Memory B cell (primary cell): ENCODE data around the gene EDEM2.
"Not testable (repeated sequence)": the region's sequence is repeated elsewhere in the genome, so short reads cannot be mapped to it uniquely, and the experiment has no call there.

ENCODE experiments used
- ATAC-seq: fragments of 150-1000 bp; cut with Tn5 transposase; 2 replicates; pipeline ENCODE4 v1.10.0; 2021; ENCODE audit warnings: low read depth, mild to moderate bottlenecking, moderate library complexity
- DNase-seq, 2 donors: peaks; one replicate each; pipeline ENCODE4 v3.0.0; 2022; ENCODE audit warnings: low spot score in 2 of 2
- H3K27ac Mint-ChIP-seq: one replicate; pipeline ENCODE4 v1.8.0; 2022; ENCODE audit warnings: mild to moderate bottlenecking, moderate library complexity, mixed read lengths
- H3K27me3 Mint-ChIP-seq: one replicate; pipeline ENCODE4 v1.8.0; 2022; ENCODE audit warnings: mixed read lengths
- H3K36me3 Mint-ChIP-seq: one replicate; pipeline ENCODE4 v1.8.0; 2022; ENCODE audit warnings: mild to moderate bottlenecking, mixed read lengths
- H3K4me1 Mint-ChIP-seq: one replicate; pipeline ENCODE4 v1.8.0; 2022; ENCODE audit warnings: mixed read lengths
- H3K4me3 Mint-ChIP-seq: one replicate; pipeline ENCODE4 v1.8.0; 2022; ENCODE audit warnings: mild to moderate bottlenecking, moderate library complexity, mixed read lengths
- H3K9me3 Mint-ChIP-seq: one replicate; pipeline ENCODE4 v1.8.0; 2022; ENCODE audit warnings: mixed read lengths

The EDEM2 gene

DNA sequence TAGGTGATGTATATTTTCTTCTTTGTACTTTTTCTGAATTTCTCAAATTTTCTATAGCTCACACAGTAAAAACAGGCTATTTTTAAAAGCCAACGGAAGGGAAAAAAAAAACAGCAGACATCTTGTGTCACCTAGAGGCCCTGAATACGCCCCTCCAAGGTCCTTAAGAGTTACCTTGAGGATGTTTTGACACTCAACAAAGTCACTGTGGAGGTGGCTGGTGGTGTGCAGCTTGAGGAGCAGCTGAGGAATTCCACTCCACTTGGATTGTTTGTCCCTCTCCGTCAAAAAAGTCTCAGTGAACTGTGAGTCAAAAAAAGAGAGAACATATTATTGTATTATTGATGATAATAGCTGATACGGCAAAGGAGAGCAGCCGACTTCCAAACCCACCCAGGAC lies 69.3 kb downstream of the EDEM2 start:
- peaks cover 11% of the 10 kb centered on the region for H3K4me1 Mint-ChIP-seq
- H3K36me3 Mint-ChIP-seq, result peaks cover 34% of the 10 kb centered on the region
- no peak for ATAC-seq

GRCh38 chr20:35077341-35077740 lies 69.8 kb downstream of the EDEM2 start:
- H3K4me1 Mint-ChIP-seq, result peaks cover 9% of the 10 kb centered on the region
- no peaks in the 10 kb centered on the region for H3K27me3 Mint-ChIP-seq
- no peak for DNase-seq
- H3K27ac Mint-ChIP-seq, result no peak overlapping the region
- no peak overlapping the region for H3K4me3 Mint-ChIP-seq
- H3K9me3 Mint-ChIP-seq, result peaks cover 1% of the 10 kb centered on the region
- peaks cover 36% of the 10 kb centered on the region for H3K36me3 Mint-ChIP-seq
- no peak for ATAC-seq

More for the DNA sequence above, 69.3 kb downstream of the EDEM2 start:
- DNase-seq, result no peak
- Mint-ChIP-seq H3K9me3 (peaks cover 1% of the 10 kb centered on the region), H3K4me3 (no peak overlapping the region), H3K27me3 (no peaks in the 10 kb centered on the region), H3K27ac (no peak overlapping the region)

DNA sequence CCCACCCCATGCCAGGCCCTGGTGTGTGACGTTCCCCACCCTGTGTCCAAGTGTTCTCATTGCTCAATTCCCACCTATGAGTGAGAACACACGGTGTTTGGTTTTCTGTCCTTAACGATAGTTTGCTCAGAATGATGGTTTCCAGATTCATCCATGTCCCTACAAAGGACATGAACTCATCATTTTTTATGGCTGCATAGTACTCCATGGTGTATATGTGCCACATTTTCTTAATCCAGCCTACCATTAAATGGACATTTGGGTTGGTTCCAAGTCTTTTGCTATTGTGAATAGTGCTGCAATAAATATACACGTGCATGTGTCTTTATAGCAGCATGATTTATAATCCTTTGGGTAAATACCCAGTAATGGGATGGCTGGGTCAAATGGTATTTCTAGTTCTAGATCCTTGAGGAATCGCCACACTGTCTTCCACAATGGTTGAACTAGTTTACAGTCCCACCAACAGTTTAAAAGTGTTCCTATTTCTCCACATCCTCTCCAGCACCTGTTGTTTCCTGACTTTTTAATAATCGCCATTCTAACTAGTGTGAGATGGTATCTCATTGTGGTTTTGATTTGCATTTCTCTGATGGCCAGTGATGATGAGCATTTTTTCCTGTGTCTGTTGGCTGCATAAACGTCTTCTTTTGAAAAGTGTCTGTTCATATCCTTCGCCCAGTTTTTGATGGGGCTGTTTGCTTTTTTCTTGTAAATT lies 75.5 kb downstream of the EDEM2 start:
- H3K27ac Mint-ChIP-seq, DNase-seq, H3K9me3 Mint-ChIP-seq, H3K27me3 Mint-ChIP-seq, ATAC-seq: not testable (repeated sequence)
- Mint-ChIP-seq H3K36me3 (peaks cover 31% of the 10 kb centered on the region), H3K4me1 (peaks cover 17% of the 10 kb centered on the region), H3K4me3 (peak overlapping the region; percentile 17)

DNA sequence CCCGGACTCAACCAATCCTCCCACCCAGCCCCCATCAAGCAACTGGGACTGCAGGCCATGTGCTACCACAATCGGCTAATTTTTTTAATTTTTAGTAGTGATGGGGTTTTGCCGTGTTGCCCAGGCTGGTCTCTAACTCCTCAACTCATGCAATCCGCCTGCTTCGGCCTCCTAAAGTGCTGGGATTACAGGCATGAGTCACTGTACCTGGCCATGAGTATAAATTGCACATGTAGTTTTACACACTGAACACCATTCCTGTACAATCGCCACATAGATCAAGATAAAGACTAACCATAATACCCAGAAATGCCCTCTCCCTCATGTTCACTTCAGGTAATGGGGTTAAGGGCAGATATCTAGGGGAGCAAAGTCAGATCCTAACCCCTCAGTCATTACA lies 80.9 kb downstream of the EDEM2 start:
- no peak for ATAC-seq
- DNase-seq, result no peak
- peaks cover 17% of the 10 kb centered on the region for H3K36me3 Mint-ChIP-seq
- H3K27me3 Mint-ChIP-seq, result no peaks in the 10 kb centered on the region
- H3K9me3 Mint-ChIP-seq, result no peaks in the 10 kb centered on the region
- H3K4me1 Mint-ChIP-seq, result peaks cover 34% of the 10 kb centered on the region
- H3K4me3 Mint-ChIP-seq, result no peak overlapping the region
- H3K27ac Mint-ChIP-seq, result no peak overlapping the region
